GM19238 (cell line): Measurements from ENCODE around the gene PRR5.

Experiments
- DNase-seq: peaks from one replicate; pipeline ENCODE4 v3.0.0; 2011; ENCODE audit warnings: low spot score; ENCODE audit not compliant: insufficient read length

Gene PRR5

DNA sequence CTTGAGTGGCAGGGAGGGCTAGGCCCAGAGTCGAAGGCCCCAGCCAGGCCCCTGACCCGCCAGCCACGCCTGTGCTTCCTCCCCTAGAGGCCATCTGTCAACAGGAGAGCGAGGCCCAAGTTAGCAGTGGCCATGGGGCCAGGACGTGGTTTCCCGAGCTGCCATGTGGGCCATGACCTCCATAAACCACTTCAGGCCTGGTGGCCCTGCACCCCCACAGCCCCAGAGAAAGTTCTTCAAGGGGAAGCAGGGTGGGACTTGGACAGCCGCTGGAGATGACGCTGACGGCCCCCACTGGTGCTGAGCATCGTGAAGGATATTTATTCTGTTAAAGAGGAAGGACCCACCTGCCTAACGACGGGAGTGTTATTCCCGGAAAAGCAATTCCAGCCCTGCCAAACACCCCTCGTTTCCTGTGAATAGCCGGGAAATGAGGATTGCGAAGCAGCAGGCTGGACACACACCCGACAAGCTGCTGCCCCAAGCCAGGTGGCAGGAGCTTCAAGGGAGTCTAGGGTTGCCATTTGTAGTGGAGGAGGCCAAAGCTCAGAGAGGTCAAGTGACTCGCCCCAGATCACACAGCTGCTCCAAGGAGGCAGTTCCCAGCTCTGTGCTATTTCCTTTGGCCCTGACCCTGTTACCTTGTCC is 12.8 kb downstream of the PRR5 start:
- DNase-seq, result no peak

DNA sequence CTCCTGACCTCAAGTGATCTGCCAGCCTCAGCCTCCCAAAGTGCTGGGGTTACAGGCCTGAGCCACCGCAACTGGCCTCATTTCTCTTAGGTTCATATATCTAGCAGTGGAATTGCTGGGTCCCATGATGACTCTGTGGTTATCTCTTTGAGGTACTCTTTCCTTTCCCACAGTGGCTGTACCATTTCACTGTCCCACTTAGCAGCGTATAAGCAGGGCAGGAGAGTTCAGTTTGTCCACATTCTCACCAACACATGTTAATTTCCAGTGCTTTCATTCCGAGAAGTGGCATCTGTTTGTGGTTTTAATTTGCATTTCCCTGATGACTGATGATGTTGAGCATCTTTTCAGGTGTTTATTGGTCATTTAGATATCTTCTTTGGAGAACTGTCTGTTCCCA is 16.4 kb downstream of the PRR5 start:
- DNase-seq, result no peak

GRCh38 chr22:44719586-44720368 is 17.8 kb downstream of the PRR5 start:
- DNase-seq, result no peak

DNA sequence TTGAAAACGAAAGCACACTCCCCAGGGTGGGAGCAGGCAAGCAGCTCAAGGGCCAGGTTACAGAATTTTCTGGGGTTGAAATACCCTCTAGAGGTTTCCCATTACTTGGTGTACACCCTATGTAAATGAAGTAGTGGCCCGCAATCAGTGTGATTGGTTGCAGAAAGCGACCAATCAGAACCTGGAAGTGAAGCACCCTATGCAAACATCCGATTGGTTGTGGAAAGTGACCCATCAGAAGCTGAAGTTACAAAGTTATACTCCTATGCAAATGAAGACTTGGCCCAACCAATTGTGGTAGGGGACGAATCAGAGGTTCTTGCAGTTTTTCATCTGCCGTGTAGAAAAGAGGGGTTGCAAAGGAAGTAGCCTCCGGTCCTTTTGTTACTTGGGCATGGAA is 19.2 kb downstream of the PRR5 start:
- no peak for DNase-seq

DNA sequence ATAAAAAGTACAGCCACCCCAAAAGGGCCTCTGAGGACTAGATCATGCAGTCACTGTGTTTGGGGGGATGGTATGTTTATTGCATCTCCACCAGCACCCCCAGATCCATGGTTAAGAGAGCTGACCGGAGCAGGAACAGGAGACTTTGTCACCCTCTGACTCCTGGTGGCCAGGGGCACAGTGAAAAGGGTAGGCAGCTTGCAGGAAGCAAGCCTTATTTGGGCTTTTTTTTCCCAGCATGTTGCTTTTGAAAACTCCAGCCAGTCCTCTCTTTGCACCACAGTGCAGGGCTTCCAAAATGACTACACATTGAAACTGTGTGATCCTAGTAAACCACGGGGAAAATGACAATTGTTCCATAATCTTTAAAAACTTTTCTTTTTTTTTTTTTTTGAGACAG is 20.6 kb downstream of the PRR5 start:
- no peak for DNase-seq

GRCh38 chr22:44723801-44724200 is 21.8 kb downstream of the PRR5 start:
- DNase-seq, result no peak

DNA sequence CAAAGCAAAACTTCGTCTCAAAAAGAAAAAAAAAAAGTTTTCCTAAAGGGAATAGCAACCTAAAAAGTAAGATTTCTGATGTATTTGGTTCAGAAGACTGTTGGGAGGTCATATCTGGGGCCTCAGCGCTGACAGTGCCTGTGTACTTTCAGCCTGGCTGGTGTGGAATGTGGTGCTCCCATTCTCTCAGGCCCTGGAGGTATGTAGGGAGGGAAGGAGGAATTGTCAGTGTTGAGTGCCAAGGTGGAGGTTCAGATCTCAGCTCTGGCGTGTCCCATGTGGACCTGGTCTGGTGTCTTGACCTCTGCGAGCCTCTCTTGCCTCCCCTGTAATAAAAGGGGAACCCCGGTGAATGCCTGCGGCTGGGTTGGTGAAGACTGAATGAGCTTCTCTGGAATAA is 22.4 kb downstream of the PRR5 start:
- no peak for DNase-seq

- DNase-seq, result no peak
These were observed 22.9 kb downstream of the PRR5 start for GRCh38 chr22:44724859-44725258.

DNA sequence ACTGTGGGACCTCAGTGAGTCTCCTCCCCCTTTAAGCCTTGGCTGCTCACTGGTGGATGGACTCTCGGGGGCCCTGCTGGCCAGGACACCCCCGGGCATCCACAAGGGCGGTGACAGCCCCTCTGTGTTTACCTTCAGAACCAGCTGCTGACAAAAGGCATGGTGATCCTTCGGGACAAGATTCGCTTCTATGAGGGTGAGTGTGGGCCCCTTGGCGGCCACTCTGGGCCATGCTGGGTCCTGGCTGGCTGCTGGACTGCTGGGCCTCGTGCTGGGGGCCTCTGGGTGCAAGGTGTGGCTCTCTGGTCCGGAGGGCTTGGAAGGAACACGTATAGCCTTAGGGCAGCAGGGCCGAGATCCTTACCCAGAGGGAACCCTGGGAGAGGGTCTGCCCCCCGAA is 24.4 kb downstream of the PRR5 start:
- no peak for DNase-seq

DNA sequence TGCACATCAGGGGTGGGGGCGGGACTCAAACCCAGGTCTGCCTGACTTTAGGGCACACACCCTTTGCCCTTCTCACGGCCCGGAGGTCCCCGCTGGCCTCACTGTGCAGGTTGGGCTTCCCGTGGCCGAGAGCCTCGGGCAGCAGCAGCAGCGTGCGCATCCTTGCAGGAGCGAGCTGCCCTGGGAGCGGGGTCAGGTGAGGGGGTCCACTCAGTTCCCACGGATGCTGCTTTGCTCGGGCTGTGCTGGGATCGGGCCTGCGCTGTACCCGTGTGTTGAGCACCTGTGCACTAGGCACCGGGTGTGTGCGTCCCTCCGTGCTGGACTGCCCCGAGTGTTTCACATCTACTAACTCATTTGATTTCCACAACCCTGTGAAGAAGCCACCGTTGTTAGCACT is 25.1 kb downstream of the PRR5 start:
- DNase-seq, result no peak

GRCh38 chr22:44727709-44728108 is 25.7 kb downstream of the PRR5 start:
- DNase-seq, result no peak

- DNase-seq, result no peak
These were observed 26.8 kb downstream of the PRR5 start for GRCh38 chr22:44728761-44729324.

DNA sequence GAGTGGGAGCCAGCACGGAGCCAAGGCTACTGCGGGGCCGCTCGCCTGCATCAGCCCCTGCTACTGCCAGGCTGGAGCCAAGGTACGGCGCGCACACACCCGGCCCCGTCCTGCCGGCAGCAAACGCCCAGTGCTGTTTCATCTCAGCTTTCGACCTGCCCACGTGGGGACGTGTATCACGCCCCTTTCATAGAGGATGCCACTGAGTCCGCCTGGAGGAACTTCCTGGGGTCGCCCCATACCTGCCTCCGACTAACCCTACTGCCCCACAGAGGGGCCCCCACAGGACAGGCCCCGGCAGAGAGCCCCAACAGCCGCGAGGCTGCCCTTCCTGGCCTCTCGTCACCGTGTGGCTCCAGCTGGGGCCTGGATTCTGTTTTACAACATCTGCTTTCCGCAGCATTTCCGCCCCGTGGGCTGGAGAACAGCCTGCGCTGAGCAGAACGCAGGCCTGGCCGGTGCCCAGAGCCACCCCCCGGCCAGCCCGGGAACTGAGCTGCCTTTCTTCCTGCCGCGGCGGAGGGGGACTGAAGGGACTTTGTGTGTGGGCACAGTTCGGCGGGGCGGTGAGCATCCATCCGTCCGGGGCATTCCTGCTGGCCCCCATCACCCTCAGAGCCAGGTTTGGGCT is 27.5 kb downstream of the PRR5 start:
- no peak for DNase-seq

- no peak for DNase-seq
These were observed 28.0 kb downstream of the PRR5 start for GRCh38 chr22:44730022-44730393.

DNA sequence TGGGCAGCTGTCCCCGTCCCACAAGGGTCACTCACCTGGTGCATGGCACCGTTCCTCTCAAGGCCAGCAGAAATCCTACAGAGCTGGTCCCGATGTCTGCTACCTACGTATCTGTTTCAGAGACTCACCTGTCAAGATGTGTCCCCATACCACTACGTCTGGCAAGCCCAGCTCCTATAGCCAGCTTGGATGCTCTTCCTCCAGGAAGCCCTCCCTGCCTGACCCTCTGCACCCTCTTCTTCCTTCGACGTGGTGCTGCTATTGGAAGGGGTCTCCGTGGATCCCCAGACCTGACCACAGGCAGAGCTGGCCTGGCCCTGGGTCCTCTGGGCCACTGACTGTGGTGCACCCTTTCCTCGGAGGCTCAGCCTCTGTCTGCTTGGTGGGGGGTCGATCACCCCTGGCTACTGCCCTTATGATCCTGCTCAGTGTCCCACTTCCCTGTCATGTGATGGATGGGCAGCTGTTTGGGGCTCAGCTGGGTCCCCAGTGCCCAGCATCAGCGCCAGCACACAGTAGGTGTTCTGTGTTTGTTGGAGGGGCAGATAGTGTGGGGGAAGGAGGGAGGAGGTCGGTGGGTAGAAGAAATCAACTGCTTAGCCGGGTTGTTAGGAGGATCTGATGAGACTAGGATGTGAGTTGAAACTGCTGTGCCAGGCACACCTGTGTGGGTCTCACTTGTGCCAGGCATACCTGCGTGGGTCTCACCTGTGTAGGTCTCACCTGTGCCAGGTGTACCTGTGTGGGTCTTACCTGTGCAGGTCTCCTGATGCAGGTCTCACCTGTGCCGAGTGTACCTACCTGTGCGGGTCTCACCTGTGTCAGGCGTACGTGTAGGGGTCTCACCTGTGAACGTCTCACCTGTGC is 28.7 kb downstream of the PRR5 start:
- DNase-seq, result no peak

DNA sequence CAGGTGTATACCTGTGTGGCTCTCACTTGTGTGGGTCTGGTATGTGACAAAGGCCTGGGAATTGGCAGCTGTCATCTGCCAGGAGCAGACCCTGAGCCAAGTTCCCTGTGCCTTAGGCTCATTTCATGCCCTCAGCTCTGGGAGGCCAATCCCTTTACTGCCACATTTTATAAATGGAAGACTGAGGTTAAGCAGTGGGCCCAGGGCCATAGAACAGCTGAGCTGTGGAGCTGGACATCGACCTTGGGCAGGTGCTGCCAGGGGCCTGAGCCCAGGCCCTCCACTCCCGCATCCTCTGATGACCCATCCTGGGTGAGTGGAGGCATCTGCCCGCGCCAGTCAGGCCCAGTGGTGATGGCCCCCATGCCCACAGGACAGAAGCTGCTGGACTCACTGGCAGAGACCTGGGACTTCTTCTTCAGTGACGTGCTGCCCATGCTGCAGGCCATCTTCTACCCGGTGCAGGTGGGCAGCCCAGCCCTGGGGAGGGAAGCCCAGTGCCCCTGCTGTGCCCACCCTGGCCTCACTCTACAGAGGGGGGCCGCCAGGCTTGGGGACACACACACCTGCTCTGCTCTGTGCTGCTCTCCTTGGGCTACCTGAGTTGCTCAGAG is 29.5 kb downstream of the PRR5 start:
- no peak for DNase-seq

DNA sequence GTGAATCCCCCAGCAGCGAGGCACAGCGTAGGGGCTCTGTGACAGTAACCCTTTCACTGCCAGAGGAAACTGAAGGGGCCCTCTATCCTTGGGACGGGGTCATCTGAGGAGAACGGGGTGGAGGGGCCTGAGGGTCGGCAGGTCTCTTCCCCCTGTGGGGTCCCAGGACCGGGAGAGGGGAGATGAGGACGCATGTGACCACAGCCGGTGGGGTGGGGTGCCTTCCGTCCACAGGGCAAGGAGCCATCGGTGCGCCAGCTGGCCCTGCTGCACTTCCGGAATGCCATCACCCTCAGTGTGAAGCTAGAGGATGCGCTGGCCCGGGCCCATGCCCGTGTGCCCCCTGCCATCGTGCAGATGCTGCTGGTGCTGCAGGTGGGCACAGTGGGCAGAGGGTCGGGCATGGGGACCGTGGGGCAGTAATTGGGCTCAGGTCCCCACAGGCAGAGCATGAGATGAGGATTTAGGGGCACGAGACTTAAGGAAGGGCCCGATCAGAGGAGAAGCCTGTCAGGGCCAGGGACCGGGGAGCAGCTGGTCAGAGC is 30.1 kb downstream of the PRR5 start:
- no peak for DNase-seq

- DNase-seq, result no peak
These were observed 30.7 kb downstream of the PRR5 start for GRCh38 chr22:44732661-44733060.

DNA sequence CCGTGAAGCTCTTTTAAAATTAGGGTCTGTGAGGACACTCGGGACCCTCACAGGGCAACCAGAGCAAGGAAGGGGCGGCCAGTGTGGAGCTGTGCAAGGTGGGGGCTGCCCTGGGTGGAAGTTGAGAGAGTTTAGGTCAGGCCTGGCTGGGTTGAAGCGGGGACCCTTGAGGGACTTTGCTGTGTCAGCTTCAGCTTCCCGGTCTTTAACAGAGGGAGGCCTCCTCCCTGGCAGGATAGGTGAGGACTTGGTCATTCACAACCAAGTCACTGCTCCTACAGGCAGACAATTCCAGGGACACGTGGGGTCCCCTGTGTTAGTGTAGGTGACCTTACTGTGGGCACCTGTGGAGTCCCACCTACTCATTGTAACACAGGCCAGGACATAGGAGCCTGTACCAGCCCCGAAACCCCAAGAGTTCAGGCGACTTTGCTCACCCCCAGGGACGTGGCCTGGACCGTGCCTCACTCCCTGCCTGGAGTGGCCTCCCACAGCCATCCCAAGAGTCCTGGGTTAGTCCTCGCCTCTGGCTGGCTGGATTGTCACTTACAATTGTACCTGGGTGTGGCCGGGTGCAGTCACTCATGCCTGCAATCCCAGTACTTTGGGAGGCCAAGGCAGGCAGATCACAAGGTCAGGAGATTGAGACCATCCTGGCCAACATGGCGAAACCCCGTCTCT is 31.6 kb downstream of the PRR5 start:
- DNase-seq, result no peak

GRCh38 chr22:44734278-44734677 is 32.3 kb downstream of the PRR5 start:
- no peak for DNase-seq
